GM19324 (cell line): ENCODE results near the gene ALOX15.
"Not testable (repeated sequence)": the region's sequence is repeated elsewhere in the genome, so short reads cannot be mapped to it uniquely, and the experiment has no call there.

Experiments
- ATAC-seq: cut with Tn5 transposase; IDR thresholded peaks from one replicate; pipeline ENCODE4 v1.9.1; 2021; ENCODE audit warnings: mild to moderate bottlenecking, moderate library complexity; ENCODE audit not compliant: unreplicated experiment, low FRiP score

The ALOX15 gene

DNA sequence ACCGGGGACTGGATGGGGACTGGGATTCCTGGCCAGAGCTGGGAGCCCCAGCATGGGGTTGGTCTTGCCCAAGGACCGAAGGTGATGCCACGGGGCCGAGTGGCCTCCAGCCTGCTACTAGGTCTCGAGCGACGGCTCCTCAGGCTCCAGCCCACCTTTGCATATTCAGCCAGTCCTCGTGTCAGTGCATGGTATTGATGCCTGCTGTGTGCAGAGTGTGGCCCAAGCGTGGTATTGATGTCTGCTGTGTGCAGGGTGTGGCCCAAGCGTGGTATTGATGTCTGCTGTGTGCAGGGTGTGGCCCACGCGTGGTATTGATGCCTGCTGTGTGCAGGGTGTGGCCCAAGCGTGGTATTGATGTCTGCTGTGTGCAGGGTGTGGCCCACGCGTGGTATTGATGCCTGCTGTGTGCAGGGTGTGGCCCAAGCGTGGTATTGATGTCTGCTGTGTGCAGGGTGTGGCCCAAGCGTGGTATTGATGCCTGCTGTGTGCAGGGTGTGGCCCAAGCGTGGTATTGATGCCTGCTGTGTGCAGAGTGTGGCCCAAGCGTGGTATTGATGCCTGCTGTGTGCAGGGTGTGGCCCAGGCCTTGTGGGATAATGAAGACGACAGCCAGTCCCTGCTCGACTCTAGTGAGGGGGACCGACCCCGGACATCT lies 45.7 kb downstream of the ALOX15 start:
- not testable (repeated sequence) for ATAC-seq

DNA sequence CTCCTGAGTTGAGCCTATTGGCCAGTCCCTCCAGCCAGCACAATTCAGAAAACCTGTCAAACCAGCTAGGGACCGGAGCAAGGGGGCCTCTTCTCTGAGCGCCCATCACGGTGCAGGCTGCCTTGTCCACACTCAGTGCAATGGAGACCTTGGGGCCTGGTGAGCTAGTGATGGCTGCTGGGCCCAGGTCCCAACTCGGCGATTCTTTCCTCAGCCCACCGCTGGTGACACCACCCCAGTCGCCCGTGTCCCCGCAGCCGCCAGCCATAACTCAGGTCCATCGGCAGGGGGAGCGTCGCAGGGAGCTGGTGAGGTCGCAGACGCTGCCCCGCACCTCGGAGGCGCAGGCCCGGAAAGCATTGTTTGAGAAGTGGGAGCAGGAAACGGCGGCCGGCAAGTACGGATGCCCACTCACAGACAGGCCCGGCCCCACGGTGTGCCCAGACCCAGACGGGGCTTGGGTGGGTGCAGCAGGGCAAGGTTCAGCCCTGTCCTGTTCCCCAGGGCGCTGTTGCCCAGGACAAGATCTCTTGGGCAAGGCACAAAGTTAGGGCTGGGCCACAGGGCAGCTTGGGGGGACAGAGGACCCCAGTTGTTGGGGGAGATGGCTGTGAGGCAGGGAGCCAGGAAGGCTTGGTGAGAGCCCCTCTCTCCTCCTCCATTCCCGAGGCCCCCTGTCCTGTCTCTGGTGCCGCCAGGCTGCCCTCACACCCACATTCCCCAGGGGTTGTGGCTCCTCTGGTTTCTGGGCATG lies 46.4 kb downstream of the ALOX15 start:
- ATAC-seq: no peak

DNA sequence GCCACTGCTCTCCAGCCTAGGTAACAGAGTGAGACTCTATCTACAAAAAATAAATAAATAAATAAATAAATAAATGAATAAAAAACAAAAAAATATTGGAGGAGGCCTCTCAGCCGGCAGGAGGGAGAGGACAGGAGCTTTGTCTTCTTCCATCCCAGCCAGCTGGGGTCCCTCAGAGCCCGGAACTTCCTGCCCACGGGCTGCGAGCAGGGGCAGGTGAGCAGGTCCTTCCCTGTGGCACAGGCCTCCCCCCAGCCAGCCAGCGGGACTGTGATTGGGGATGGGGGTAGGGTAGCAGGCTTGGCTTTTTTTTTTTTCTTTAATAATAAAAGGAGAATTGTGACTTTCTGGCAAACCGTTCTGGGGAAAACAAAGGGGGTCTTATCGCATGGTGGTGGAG lies 47.1 kb downstream of the ALOX15 start:
- ATAC-seq: no peak

DNA sequence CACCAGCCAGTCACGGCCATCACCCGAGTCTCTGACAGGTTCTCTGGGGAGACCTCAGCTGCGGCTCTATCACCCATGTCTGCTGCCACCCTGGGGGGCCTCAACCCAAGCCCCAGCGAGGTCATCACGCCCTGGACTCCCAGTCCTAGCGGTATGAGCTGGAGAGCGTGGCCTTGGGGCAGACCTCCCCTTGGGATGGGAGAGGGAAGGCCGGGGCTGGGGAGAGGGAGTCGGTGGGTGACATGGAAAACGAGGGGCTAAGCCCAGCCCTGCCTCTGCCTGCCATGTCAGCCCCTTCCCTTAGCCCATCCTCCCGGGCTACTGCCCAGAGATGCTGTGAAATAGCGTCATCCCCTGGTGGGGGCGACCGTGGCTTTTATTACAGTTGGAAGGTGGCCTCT lies 48.5 kb downstream of the ALOX15 start:
- no peak for ATAC-seq

DNA sequence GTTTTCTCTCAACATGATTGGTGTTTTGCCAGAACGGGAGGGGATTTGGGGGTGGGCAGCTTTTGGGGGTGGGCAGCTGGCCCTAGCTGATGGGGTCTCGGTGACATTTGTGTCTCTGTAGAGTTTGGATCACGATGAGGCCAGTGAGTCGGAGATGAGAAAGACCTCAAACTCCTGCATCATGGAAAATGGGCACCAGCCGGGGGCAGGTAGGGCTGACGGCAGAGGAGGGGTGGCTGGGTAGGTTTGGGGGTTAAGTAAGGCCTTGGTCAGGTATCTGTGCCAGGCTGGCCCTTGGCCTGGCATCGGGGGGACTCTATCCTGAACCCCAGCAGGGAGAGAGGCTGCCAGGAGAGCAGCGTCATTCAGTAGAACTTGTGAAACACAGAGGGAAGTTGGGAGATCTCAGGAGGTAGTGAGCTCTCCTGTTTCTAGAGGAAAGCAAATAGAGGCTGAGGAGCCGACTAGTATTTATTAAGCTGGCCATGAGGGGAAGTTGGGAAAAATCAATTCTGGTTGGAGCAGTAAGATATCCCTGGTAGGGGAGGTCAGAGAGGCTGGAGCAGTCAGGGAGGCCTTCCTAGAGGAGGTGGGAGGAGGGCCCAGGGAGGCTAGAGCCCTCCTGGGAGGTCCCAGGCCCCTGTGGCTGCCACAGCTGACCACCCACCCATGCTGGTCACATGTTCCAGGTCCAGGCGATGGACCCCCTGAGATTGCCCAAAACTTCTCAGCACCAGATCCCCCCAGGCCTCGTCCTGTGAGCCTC lies 49.1 kb downstream of the ALOX15 start:
- no peak for ATAC-seq

DNA sequence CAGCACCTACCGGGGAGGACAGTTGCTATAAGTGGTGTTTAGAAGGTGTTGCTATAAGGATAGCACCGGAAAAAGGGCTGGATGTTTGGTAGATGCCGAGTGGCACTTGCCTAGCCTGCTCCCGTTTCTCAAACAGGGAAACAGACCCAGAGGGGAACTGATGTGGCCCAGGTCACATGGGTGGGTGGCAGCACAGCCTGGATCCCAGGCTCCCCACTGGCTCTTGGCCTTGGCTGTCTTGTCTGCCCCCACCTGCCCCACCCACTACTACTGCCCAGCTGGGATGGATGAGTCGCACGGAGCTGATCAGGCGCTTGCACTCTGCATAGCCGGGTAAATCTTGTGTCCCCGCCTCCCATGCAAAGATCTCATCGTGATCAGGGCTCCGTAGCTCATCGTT lies 49.9 kb downstream of the ALOX15 start:
- no peak for ATAC-seq

DNA sequence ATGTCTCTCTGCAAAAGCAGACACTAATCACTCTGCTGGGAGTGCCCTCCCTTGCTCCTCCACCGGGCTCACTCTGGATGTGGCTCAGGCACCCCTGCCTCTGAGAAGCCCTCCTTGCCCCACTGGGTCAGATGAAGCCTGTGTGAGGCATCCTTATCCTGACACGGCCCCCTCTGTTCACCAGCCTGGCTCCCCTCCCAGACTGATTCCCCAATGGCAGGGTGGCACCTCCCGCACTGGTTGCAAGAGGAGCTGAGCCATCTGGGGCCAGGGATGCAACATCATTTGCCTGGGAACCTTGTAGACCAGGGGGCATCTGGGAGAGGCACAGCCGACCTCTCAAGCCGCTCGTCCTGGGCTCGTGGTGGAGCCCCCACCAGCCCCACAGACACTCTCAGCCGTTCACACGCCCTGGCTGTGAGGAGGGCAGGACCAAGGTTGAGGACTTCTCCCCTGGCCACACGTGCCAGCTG lies 50.5 kb downstream of the ALOX15 start:
- ATAC-seq: no peak

DNA sequence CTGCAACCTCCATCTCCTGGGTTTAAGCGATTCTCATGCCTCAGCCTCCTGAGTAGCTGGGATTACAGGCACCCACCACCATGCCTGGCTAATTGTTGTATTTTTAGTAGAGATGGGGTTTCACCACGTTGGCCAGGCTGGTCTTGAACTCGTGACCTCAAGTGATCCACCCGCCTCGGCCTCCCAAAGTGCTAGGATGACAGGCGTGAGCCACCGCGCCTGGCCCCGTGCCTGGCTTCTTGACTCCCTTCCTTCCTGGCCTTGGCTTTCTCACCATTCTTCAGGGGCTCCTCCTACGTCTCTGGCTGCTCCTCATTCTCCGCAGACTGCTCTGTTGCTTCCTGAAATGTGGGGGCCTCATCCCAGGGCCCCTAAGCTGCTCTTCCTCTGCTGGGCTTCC lies 51.4 kb downstream of the ALOX15 start:
- ATAC-seq: not testable (repeated sequence)

DNA sequence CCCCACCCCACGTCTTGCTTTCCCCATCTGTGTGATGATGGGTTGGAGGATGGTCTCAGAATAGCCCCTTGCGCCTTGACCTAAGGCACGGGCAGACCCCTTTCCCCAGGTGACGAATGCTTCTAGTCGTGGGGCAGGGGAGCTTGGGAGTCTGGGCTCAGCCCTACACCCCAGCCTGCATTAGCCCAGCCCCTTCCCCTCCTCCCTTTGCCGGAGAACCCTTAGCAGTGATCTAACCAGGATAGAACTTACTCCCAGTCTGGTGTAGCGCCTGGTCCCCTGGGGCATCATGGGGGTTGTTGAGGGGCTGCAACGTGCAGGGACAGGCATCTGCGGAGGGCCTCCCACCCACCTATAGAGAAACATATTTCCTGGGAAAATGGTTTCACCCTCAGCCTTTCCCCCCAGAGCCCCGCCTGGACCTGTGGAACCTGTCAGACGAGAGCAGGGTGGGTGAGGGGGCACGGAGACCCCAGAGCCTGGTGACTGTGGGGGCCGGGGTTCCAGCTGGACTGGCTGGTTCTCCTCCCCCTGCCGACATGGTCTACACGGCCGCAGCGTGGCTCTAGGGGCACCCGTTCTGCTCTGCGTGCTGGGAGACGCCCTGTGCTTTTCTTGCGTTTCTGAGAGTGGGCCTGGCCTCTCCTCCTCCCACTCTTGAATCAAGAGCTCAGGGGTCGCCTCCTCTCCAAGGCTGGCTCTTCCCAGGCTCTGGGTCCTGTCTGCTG lies 52.4 kb downstream of the ALOX15 start:
- no peak for ATAC-seq

DNA sequence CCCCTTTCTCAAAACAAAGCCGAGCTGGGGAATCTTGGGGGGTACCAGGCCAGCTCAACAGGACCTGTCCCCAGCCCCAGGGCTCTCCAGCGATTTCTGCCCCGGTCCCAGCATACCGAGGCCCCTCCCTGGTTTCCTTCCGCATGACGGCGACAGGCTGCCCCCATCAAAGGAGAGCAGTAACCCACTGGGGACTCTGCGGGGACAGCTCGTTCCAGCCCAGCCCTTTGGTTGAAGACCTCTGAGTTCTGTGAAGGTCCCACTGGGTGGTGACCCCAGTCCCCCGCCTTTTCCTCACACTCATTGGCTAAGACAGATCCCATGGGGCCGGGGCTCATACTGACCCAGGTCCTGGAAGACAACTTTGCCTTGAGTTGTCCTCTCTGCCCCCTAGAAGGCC lies 53.1 kb downstream of the ALOX15 start:
- no peak for ATAC-seq

DNA sequence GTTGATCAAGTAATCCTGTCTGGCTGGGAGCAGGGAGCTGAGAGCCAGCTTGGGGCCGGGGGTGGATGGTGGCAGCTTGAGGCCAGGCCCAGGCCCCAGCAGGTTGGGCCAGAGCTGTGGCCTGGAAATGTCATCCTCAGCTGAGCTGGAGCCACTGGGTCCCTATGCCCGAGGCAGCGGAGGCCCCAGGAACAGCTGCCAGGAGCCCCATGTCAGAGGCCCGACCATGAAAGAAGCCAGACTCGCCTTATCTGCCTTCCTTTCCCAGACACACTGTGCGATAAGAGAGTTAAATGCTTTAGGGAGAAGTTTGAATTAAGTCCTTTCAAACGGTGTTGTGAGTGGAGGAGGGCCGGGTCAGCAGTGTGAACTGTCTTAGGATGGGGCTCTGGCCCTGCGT lies 53.7 kb downstream of the ALOX15 start:
- ATAC-seq: no peak

DNA sequence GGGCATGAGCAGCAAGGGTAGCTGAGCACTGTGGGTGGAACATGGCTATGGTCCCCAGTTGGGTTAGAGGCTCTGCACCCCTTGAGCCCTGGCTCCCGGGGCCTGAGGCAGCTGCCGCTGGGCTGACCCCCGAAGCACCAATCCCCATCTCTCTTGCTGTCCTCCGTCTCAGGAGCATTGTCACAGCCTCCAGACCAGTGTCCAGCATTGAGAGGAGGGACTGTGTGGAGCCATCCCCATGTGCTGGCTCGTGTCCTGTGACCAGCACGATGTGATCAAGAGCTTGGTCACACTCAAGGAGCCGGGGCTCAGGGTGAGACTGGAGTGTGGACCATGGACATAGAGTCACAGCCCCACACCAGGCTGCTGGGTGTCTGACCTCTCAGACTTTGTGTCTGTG lies 54.3 kb downstream of the ALOX15 start:
- no peak for ATAC-seq

DNA sequence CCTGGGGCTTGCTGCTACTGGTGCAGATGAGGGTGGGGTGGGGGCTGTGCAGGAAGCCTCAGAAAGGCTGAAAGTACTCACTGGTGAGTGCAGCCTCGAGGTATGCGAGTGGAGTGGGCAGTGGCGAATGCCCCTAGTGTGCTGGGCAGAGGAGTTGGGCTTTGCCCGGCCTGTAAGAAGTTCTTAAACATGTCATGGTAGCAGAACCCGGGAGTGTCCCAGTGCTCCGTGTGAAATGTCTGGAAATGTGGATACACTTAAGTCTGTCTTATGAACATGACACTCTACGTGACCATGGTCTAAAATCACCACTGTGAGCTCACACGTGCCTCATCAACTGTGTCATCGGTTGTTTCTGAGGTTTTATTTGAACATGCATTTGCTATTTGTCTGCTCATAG lies 55.4 kb downstream of the ALOX15 start:
- ATAC-seq: no peak

DNA sequence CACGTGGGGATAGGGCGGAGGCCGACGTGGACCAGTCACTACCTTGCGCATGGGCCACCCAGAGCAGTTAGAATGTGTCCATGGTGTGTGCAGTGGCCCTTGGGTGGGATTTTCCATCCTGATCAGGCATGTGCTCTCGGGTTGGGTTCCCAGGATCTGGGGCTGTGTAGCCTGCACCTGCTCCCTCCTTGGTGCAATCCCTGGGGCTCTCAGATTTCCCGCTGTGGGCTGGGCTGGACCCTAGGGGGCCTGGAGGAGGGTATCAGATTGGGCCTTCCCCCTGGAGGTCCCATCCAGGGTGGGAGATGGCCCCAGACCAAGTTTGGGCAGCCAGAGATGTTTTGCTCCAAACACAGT lies 55.9 kb downstream of the ALOX15 start:
- ATAC-seq: no peak

DNA sequence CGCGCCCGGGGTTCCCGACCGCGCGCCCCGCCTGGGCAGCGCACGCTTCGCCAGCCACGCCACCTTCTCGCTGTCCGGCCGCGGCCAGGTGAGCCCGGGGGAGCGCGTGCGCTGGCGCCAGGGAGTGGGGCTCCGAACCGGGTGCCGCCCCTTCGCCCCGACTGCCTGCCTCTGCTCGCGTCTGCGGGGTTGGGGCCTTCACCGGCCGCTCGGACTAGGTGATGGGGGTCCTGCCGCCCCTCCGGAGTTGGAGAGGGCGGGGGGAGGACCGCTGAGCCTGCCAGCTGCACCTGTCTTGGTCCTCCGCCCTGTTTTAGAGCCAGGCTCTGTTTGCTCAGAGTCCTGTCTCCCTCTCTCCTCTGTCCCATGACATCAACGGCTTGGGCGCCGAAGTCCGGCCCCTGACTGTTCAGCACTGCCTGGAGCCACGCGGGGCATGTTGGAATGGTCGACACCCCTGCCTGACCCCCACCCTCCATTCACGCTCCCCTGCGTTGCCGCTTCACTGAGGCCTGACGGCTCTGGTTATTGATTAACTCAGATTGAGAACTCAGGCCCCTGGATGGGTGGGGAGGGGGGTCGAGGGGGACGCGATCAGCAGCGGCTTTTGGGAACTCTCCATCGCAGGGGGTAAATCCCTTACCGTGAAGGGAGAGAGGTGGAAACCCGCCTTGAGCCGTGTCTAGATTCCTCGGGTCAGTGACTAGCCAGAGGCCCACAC lies 56.4 kb downstream of the ALOX15 start:
- ATAC-seq: no peak

DNA sequence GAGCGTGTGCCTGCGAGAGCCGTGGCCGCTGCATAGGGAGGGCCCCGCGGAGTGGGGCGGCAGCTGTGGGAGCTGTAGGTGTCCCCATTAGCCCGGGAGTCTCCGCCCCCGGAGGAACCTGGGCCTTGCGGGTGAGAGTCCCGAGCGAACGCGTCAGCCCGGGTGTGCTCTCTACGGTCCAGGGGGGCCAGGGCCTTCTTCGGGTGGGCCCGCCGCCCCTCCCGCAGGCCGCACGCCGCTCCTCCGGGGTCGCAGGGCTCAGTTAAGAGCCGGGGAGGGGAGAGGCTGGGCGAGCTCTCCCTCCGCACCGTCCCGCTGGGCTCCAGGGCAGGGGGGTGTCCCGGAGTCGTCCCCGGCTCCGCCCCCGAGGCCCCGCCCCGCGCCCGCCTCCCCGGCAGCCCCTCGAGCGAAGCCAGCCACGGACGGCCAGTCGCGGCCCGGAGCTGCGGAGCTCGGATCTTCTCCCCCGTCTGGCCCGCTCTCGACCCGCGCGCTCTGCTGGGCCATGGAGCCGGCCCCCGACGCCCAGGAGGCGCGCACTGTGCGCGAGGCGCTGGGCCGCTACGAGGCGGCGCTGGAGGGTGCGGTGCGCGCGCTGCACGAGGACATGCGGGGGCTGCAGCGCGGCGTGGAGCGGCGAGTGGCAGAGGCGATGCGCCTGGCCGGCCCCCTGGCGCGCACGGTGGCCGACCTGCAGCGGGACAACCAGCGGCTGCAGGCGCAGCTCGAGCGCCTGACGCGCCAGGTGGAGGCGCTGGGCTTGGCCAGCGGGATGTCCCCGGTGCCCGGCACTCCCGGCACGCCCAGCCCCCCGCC lies 57.2 kb downstream of the ALOX15 start, which contains the start of gene SMTNL2:
Gene SMTNL2 (plus strand): TSS at position 429 of the 816 bp plus-strand sequence. CDS start 77 bp downstream, at position 506.
- no peak for ATAC-seq

DNA sequence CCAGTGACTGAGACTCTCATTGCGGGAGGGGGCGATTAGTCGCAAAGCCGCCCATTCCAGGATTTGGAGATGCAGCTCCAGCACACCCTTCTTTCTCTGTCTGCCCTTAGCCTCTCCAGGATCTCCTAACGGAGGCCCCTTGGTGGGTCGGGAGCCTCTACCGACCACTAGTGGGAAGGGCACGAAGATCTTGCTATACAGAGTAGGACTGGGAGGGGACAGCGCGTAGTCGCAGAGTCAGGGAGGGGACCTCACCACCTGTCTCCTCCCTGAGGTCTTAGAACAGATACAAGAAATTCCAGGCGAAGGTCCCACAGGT lies 57.7 kb downstream of the ALOX15 start:
- ATAC-seq: no peak

DNA sequence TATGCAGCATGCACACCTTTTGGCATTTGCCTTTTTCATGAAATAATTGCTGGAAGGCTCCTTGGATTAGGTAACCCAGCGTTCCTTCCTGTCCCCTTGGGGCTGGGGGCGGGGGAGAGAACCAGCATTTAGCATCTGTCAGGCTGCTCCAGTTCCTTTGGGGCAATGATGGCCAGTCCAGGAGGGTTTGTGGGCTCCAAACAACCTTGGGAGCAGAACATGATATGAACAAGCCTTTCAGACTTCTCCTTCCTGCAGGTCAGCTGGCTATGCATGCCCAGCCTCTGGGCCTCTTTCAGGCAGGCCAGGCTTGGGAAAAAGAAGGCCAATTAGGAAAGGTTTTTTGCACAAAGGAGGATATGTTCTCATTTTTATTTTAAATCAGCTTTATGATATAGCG lies 58.3 kb downstream of the ALOX15 start:
- ATAC-seq: no peak

DNA sequence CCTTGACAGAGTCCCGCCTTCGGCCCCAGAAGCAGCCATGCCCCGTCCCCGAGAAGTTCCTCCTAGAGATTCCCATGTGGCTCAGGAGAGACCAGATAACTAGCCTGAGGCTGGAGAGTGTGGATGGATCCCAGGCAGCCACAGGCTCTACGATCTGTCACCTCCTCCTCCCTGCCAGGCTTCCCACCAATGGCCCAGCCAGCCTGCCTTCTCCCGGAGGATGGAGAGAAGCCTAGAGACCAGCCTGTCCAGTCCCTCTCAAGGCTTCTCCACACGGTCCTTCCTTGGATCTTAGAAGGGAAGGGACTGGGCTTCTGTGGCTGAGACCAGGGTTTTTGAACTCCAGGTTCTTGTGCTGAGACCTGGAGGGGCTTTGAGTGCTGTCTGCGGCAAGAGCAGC lies 58.8 kb downstream of the ALOX15 start:
- no peak for ATAC-seq
